Small intestine (tissue), 7 donors: ENCODE results near the gene C1orf53. TPM values are rescaled to one million over a fixed set of nuclear protein-coding genes. Genes with fewer than 3 reads are reported as not detected.
A peak's percentile ranks its signal among the peaks of the same experiment; 100 is the strongest.

Experiments used
- DNase-seq, 2 donors: peaks; one replicate each; pipeline versions ENCODE4 v3.0.0 to v3.0.0-alpha.2; 2013
- FAIRE-seq: peaks from 2 replicates; lab custom pipeline; 2012; peaks lifted over from hg19 to GRCh38; lab: Jason Lieb, UNC
- H3K27ac ChIP-seq, 3 donors: one replicate each; pipeline ENCODE4 v1.5.1; 2013; ENCODE audit warnings: low read length in 2 of 3, mild to moderate bottlenecking in 2 of 3, control low read depth in 1 of 3, inconsistent platforms in 1 of 3, low read depth in 1 of 3, moderate library complexity in 1 of 3
- H3K27me3 ChIP-seq, 3 donors: one replicate each; pipeline ENCODE4 v1.6.1; 2013; ENCODE audit warnings: low read length in 3 of 3, inconsistent platforms in 1 of 3; ENCODE audit not compliant: control insufficient read depth in 3 of 3, insufficient read depth in 3 of 3
- H3K36me3 ChIP-seq, 3 donors: one replicate each; pipeline ENCODE4 v1.6.1; 2013; ENCODE audit warnings: low read length in 3 of 3, inconsistent platforms in 1 of 3, low read depth in 1 of 3, mild to moderate bottlenecking in 1 of 3, moderate library complexity in 1 of 3; ENCODE audit not compliant: control insufficient read depth in 3 of 3, insufficient read depth in 2 of 3
- H3K4me1 ChIP-seq, 3 donors: one replicate each; pipeline ENCODE4 v1.6.1; 2013; ENCODE audit warnings: low read length in 2 of 3, inconsistent platforms in 1 of 3, low read depth in 1 of 3, mild to moderate bottlenecking in 1 of 3, moderate library complexity in 1 of 3; ENCODE audit not compliant: control insufficient read depth in 3 of 3, insufficient read depth in 2 of 3
- H3K4me3 ChIP-seq, 3 donors: one replicate each; pipeline ENCODE4 v1.5.1; 2013; ENCODE audit warnings: low read length in 3 of 3, control low read depth in 1 of 3, inconsistent platforms in 1 of 3, low read depth in 1 of 3, mild to moderate bottlenecking in 1 of 3, moderate library complexity in 1 of 3
- H3K9me3 ChIP-seq, 2 donors: one replicate each; pipeline ENCODE4 v1.6.1; 2013; ENCODE audit warnings: low read depth in 1 of 2, low read length in 1 of 2; ENCODE audit not compliant: control insufficient read depth in 2 of 2, insufficient read depth in 1 of 2
- WGBS, 3 donors: extraction: QIAGEN DNeasy Blood & Tissue Kit; methylation state at CpG; one replicate each; pipeline ENCODE4 v1.1.7; 2013; 5-methylcytosine and 5-hydroxymethylcytosine counted together
- polyA plus RNA-seq, 4 donors: library from polyadenylated mRNA; stranded (reverse) in 3 of 4; unstranded in 1 of 4; fragments of 200-250 nt in 3 of 4; fragments of 120-200 nt in 1 of 4; gene quantifications; one replicate each; pipeline versions ENCODE4 v1.2.1 to v1.2.3, GENCODE V29; 2013
- donor health status: healthy with polysubstance abuse.
- donor health status: control.
- donor health status: control.
- donor health status: Bipolar disorder and iron deficiency.
- donor health status: healthy.

The C1orf53 gene
- polyA plus RNA-seq, 4 donors = 8.6 to 16.8 (median 10.7) TPM

DNA sequence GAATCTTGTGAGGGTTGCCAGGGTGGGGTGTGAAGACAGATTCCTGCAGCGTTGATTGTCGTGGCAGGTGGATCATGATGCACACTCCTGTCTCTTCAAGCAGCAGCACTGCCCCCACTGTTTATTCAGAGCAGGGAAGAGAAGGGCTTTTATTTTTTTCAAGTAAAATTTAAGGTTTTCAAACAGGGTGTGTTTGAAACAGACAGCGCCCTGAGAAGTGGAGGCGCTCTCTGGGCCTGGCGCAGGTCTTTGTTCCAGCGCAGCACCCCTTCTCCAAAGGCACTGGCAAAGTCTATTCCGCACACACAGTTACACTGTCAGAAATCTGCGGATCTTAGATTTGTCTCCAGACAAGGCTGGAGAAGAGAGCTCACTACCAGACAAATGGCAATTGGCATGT lies 7.0 kb downstream of the C1orf53 start:
- Histone ChIP-seq H3K4me1 (peaks cover 0 to 12% (median 5%) of the 10 kb centered on the region in 3 donors), H3K27ac (no peak overlapping the region), H3K9me3 (no peaks in the 10 kb centered on the region), H3K4me3 (no peak overlapping the region), H3K36me3 (no peaks in the 10 kb centered on the region), H3K27me3 (peaks cover 6 to 84% (median 59%) of the 10 kb centered on the region in 3 donors)
- WGBS, 3 donors = 13 to 20% (median 17%) methylated on average over 8 of the region's 8 CpGs
- DNase-seq = no peak
- no peak for FAIRE-seq

DNA sequence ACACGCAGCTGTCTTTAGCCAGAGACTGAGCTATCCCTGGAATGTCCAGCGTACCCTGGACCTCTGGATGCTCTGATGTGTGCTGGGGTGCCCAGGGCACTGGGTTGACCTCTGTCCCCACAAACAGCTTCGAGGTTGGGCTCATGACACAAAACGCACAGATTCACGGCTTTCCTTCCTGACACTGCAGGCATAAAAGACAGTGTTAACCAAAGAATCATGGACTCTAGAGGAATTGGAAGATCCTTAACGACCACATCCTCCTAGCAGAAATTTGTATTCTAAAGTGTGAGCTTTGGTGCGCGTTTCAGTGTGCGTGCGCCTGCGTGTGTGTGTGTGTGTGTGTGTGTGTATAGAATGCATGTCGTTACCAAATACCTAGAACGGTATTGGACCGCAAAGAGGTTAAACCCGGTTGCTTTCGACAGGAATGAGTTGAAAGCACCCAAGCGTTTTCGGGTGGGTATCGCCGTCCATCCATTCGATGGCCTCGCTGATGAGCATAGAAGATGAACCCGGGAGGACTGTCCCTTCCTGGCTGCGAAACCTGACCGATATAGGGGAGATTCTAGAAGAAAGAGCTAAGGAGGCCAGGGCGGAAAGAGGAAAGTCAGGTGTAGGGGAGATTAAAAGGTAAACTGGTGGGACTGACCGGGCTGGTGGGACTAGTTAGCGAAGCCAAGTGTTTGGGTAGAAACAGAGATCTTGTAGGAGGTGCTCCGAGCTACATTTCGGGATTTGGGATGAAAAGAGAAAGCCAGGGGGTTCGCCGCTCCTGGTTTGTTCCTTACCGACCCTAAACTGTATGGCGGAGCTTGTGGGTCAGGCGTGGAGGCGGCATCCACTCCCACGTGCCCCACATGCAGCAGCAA lies 7.9 kb downstream of the C1orf53 start:
- DNase-seq (peak in 1 of 2 donors; percentile 22), FAIRE-seq (no peak)
- peaks cover 6 to 91% (median 67%) of the 10 kb centered on the region in 3 donors for H3K27me3 ChIP-seq
- 5 to 10% (median 5%) methylated on average over 37 of the region's 37 CpGs for WGBS, 3 donors
- no peak overlapping the region for H3K4me3 ChIP-seq
- H3K9me3 ChIP-seq = no peaks in the 10 kb centered on the region
- H3K36me3 ChIP-seq = no peaks in the 10 kb centered on the region
- no peak overlapping the region for H3K27ac ChIP-seq
- peaks cover 0 to 12% (median 5%) of the 10 kb centered on the region in 3 donors for H3K4me1 ChIP-seq

DNA sequence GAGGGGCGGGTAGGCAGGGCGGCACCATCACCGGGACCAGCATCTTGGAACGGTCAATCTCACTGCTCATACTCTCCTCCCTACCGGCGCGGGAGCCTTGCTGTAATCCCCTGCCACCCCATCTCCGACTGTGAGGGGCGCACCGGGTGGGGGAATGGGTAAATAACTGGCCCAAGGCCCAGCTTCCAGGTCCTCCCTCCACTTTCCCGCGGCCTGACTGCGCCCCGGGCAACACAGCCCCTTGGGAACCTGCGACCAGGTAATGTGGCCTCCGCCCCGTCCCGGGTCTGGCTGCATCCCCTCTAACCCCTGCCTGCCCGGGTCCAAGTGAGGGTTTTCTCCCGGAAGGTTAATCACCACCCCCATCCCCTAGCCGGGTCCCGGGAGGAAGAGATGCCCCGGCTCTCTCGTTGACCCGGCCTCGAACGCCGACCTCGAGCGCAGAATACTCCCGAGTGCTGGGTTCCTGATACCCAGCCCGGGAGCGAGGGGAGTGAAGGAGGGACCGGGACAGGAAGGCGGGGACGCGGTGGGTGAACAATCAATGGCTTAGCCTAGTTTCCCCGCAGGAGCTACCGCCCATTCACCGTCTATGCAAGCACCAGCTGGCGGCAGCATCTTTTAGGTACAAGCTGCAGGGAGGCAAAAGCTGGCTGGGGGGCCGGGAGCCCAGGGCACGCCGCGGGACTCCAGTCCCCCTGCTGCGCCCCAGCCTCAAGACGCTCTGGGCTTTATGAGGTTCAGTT lies 8.9 kb downstream of the C1orf53 start:
- WGBS, 3 donors = 1 to 3% (median 2%) methylated on average over 46 to 47 of the region's 47 CpGs
- no peak for FAIRE-seq
- DNase-seq = peak in 1 of 2 donors; percentile 25
- H3K27me3 ChIP-seq = peaks cover 6 to 91% (median 73%) of the 10 kb centered on the region in 3 donors
- no peak overlapping the region for H3K4me3 ChIP-seq
- no peak overlapping the region for H3K27ac ChIP-seq
- H3K36me3 ChIP-seq = no peaks in the 10 kb centered on the region
- H3K4me1 ChIP-seq = peaks cover 5 to 12% (median 5%) of the 10 kb centered on the region in 3 donors
- H3K9me3 ChIP-seq = no peaks in the 10 kb centered on the region

DNA sequence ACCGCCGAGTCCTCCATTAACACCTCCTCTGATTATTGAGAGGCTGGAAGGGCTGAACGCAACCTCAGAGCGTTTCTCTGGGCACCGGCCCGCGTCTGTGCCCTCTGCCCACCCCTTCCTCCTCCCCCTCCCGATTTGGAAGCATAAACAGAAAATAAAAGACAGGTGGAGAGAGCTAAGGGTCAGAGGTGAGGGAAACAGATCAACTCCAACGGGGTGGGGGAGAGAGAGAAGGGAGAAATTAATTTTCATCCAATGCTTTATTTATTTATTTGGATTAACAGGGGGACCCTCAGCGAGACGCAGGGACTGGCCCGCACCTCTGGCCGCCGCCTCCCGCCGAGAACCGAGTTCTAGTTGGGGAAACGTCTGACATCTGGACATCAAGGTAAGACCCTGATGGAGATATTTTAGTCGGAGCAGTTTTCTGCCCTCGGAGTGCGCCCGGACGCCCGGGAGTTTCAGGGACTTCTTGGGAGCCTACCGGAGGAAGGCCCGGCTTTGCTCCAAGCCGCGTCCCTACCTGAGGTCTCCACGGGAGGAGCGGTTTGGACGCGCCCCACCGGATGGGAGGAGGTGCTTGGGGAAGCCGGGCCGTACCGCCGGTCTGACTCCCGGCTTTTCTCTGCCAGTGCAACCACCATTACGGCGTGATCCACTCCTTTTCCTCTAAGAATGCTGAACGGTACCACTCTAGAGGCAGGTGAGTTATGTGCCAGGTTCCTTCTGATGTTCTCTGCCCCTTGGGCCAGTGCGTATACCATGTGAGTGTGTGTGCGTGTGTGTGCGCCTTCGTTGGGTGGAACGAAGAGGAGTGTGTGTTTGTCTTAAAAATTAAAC lies 9.6 kb downstream of the C1orf53 start:
- FAIRE-seq (no peak), DNase-seq (peak in 1 of 2 donors; percentile 37)
- peaks cover 6 to 99% (median 81%) of the 10 kb centered on the region in 3 donors for H3K27me3 ChIP-seq
- H3K4me1 ChIP-seq = peaks cover 5 to 12% (median 5%) of the 10 kb centered on the region in 3 donors
- WGBS, 3 donors = 1 to 2% (median 2%) methylated on average over 46 of the region's 46 CpGs
- H3K27ac ChIP-seq = no peak overlapping the region
- no peaks in the 10 kb centered on the region for H3K36me3 ChIP-seq
- H3K4me3 ChIP-seq = no peak overlapping the region
- no peaks in the 10 kb centered on the region for H3K9me3 ChIP-seq

DNA sequence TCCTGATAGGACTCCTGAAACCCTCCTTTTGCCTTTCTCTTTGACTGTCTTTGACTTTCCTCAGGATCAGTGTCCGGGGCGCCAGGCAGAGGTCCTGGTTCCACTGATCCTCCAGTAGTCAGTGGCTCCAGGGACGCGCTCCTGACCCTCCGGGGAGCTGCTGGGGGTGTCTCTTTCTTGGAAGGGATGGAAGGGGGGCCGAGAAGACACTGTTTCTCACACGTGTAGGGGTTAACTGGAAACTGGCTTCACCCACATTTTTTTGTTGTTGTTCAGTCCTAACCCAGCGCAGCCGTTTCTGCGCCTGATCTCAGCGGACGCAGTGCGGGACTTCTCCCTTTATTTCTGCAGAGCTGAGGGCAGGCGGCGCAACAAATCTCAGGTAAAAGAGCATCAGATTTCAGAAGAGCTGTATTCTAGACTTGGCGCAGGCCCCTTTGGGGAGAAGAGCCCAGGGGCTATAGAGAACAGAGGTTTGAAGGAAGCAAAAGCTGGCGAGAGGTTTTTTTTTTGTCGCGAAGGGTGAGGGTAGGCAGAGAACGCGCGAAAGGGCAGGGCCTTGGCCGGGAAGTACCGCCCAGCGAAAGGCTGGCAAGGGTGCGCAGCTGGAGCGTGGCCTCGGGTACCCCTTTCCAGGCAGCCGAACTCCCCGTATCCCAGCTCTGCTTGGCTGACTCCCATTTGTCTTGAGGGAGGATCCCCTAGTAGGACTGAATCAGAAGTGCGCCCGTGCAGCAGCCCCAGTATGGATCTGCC lies 10.5 kb downstream of the C1orf53 start:
- Histone ChIP-seq H3K9me3 (no peaks in the 10 kb centered on the region), H3K27me3 (peaks cover 6 to 100% (median 85%) of the 10 kb centered on the region in 3 donors), H3K27ac (no peak overlapping the region), H3K36me3 (no peaks in the 10 kb centered on the region), H3K4me1 (peaks cover 5 to 16% (median 10%) of the 10 kb centered on the region in 3 donors), H3K4me3 (no peak overlapping the region)
- 3 to 6% (median 3%) methylated on average over 32 of the region's 32 CpGs for WGBS, 3 donors
- peak in 1 of 2 donors; percentile 26 for DNase-seq
- FAIRE-seq = no peak

DNA sequence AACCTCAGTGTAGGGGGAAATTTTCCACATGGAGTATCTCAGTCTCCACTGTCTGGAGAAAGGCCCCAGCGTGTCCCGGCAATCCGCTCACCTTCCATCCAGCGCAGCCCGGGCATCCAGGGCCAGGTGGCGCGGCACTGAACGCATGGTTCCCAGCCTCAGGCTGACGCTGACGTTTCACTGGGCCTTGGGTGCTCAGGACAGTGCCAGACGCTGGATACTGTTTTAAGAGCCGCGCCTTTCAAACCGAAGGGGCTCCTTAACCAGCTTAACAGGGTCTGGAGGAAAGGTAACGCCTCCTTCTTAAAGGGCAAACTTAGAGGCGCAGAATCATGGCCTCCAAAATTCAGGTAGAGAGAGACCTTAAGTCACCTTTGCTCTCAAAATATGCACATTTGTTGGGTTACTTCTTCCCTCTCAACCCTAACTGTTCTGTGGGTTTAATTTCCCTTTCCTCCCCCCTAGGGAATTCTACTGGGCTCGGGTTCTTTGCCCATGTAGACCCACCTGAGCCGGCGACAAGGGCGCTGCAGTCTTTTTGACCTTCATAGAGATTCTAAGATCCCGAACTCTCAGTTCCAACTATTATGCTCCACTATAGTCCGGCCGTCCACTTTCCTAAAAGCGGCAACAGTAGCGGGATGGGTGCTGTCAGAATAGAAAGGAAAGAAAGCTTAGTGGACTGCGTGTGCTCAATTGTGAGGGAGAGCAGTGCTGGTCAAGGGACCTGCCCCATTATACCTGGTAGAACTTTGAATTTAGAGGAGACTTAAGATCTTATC lies 11.3 kb downstream of the C1orf53 start:
- no peak overlapping the region for H3K27ac ChIP-seq
- peaks cover 5 to 21% (median 15%) of the 10 kb centered on the region in 3 donors for H3K4me1 ChIP-seq
- DNase-seq (no peak), FAIRE-seq (no peak)
- H3K9me3 ChIP-seq = no peaks in the 10 kb centered on the region
- peaks cover 6 to 100% (median 85%) of the 10 kb centered on the region in 3 donors for H3K27me3 ChIP-seq
- no peak overlapping the region for H3K4me3 ChIP-seq
- H3K36me3 ChIP-seq = no peaks in the 10 kb centered on the region
- 12 to 27% (median 17%) methylated on average over 26 of the region's 26 CpGs for WGBS, 3 donors

DNA sequence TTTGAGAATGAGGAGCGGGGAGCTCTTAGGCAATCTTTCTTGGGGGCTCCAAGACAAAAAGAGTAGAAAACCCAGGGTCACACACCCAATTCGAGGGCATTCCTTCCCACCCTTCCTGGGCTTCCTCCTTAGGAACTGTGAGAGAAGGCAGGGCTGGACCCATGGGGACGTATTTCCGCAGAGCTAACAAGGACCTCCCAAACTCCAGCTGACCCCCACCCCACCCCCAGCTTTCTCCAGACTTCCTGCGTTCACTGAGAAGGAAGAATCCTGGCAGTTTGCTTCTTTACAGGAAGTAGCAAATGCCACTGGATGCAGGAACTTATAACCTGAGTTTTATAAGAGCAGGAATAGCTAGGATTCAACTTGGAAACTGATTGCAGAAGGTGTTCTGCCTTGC lies 12.1 kb downstream of the C1orf53 start:
- Histone ChIP-seq H3K27me3 (peaks cover 6 to 100% (median 84%) of the 10 kb centered on the region in 3 donors), H3K27ac (no peak overlapping the region), H3K36me3 (no peaks in the 10 kb centered on the region), H3K4me1 (peaks cover 5 to 21% (median 15%) of the 10 kb centered on the region in 3 donors), H3K4me3 (no peak overlapping the region), H3K9me3 (peaks cover 0 to 3% of the 10 kb centered on the region in 2 donors)
- DNase-seq (no peak), FAIRE-seq (no peak)
- WGBS, 3 donors = 10 to 31% (median 16%) methylated on average over 5 of the region's 5 CpGs
